C4-2B (cell line): ENCODE data around the gene MYCBP.

Experiments used
- CTCF ChIP-seq: fragments of 450-650 bp; conservative IDR thresholded peaks from 2 replicates; pipeline ENCODE4 v1.5.1; 2017; ENCODE audit warnings: mild to moderate bottlenecking
- ZFX ChIP-seq: fragments of 450-650 bp; IDR thresholded peaks from 2 replicates; pipeline ENCODE4 v1.6.1; 2017

- TF ChIP-seq CTCF (no peak), ZFX (no peak)
Observed at GRCh38 chr1:38867208-38867607, 5.9 kb downstream of the MYCBP start.
